Endothelial cell (in vitro differentiated cells): ENCODE data around the gene LDAH. TPM values are rescaled to one million over a fixed set of nuclear protein-coding genes. Genes with fewer than 3 reads are reported as not detected.

Experiments used
- DNase-seq: peaks from one replicate; pipeline ENCODE4 v3.0.0; 2021; ENCODE audit warnings: low spot score
- H3K27ac Mint-ChIP-seq: one replicate; pipeline ENCODE4 v1.8.0; 2021; ENCODE audit warnings: mixed read lengths, inconsistent platforms; ENCODE audit not compliant: unreplicated experiment
- H3K27me3 Mint-ChIP-seq: one replicate; pipeline ENCODE4 v1.8.0; 2021; ENCODE audit warnings: mild to moderate bottlenecking, moderate library complexity, mixed read lengths, inconsistent platforms; ENCODE audit not compliant: unreplicated experiment
- H3K36me3 Mint-ChIP-seq: one replicate; pipeline ENCODE4 v1.8.0; 2021; ENCODE audit warnings: mild to moderate bottlenecking, low read depth, mixed read lengths, inconsistent platforms; ENCODE audit not compliant: unreplicated experiment
- H3K4me1 Mint-ChIP-seq: one replicate; pipeline ENCODE4 v1.8.0; 2021; ENCODE audit warnings: mild to moderate bottlenecking, mixed read lengths, inconsistent platforms; ENCODE audit not compliant: unreplicated experiment
- H3K4me3 Mint-ChIP-seq: one replicate; pipeline ENCODE4 v1.8.0; 2021; ENCODE audit warnings: mild to moderate bottlenecking, mixed read lengths, inconsistent platforms; ENCODE audit not compliant: unreplicated experiment
- H3K9me3 Mint-ChIP-seq: one replicate; pipeline ENCODE4 v1.8.0; 2021; ENCODE audit warnings: mixed read lengths, inconsistent platforms; ENCODE audit not compliant: unreplicated experiment
- total RNA-seq: library from RNA; stranded (reverse); fragmentation: NEBNext Ultra II Directional; extraction: Animal tissue kit (Norgen Biotek cat#: 25700); gene quantifications from one replicate; pipeline ENCODE4 v1.2.1, GENCODE V29; 2021; ENCODE audit not compliant: unreplicated experiment
- TF ChIP-seq, protein P1 (sequence below): fragments of 200-600 bp; sonication (generic); IDR thresholded peaks from one replicate; pipeline ENCODE4 v1.5.0; 2021; ENCODE audit warnings: antibody characterized with exemption; ENCODE audit not compliant: unreplicated experiment

LDAH gene
- total RNA-seq, 1 donor from 2014 or later = 21.9 TPM

DNA sequence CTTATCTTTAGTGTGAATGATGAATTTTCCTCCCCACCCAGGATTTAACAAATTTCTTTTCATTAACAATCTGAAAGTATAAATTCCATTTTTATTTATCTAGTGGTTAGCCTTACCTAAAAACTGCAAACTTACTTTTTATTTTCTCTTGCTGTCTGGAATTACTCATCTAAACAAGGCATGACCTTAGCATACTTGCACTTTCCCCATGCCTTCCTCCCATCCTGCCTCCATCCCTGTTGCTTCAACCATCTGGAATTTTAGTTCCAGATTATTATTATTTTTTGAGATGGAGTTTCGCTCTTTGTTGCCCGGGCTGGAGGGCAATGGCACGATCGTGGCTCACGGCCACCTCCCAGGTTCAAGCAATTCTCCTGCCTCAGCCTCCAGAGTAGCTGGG, 120.3 kb downstream of the LDAH start:
- Mint-ChIP-seq H3K27me3 (no peaks in the 10 kb centered on the region), H3K4me3 (no peak overlapping the region), H3K9me3 (no peaks in the 10 kb centered on the region), H3K36me3 (no peaks in the 10 kb centered on the region), H3K27ac (no peak overlapping the region), H3K4me1 (peaks cover 10% of the 10 kb centered on the region)
- DNase-seq = no peak
- TF ChIP-seq, protein P1, sequence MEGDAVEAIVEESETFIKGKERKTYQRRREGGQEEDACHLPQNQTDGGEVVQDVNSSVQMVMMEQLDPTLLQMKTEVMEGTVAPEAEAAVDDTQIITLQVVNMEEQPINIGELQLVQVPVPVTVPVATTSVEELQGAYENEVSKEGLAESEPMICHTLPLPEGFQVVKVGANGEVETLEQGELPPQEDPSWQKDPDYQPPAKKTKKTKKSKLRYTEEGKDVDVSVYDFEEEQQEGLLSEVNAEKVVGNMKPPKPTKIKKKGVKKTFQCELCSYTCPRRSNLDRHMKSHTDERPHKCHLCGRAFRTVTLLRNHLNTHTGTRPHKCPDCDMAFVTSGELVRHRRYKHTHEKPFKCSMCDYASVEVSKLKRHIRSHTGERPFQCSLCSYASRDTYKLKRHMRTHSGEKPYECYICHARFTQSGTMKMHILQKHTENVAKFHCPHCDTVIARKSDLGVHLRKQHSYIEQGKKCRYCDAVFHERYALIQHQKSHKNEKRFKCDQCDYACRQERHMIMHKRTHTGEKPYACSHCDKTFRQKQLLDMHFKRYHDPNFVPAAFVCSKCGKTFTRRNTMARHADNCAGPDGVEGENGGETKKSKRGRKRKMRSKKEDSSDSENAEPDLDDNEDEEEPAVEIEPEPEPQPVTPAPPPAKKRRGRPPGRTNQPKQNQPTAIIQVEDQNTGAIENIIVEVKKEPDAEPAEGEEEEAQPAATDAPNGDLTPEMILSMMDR = no peak

DNA sequence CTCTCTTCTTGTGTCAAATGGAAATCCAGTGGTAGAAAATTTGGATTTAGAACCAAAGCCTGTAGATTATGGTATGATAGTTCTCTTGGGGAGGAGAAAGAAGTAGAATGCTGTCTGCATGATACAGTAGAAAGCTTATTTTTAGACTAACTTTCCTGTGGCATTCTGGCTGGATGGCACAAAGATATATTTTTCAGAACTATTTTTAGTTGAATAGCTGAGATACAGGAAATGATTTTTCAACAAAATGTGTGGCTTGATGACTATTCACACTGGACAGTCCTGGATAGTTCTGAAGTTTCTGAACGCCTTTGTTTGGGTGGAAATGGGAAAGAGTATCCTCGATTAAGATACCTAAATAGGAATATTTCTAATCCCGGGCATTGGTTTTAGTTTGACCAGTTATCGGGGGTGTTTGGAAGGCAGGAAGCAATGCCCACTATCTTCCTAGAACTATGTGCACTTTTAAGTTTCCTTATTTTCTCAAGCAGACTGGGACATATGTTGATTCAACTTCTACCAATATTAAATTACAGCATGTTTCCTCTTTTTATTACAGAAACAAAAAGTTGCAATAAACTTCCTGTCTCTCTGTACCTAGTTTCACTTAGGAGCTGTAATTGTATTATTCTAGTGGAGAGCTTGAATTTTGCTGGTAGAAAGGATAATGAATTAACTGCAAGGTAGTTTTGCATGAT, 123.8 kb downstream of the LDAH start:
- Mint-ChIP-seq H3K4me3 (no peak overlapping the region), H3K4me1 (peaks cover 10% of the 10 kb centered on the region), H3K27ac (no peak overlapping the region), H3K27me3 (no peaks in the 10 kb centered on the region), H3K36me3 (peaks cover 4% of the 10 kb centered on the region), H3K9me3 (no peaks in the 10 kb centered on the region)
- TF ChIP-seq, protein P1 = no peak
- DNase-seq = no peak

DNA sequence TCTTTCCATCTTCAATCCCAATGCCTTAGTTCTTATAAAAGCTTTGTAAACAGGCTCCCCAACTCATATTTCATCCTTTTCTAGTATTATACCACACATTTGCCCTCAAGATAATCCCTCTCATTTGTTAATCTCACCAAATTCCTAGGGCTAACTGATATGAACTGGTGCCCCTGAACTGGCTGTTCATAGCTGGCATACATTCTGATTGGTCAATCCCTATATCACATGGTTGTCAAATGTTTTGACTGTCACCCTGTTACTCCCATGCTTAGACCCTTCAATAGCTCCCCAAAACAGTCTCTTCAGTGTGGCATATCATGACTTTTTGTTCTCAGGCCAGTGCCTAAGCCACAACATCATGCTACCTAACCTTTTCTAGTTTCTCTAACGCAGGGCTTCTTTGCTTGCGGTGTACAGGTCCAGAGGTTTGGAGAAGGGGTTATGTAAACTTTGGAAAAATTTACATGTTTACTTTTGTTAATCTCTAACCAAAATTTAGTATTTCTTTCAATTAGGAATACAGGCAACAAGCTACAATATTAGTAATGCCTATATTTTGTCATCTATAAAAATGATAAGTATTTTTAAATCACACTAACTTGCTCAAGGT, 125.5 kb downstream of the LDAH start:
- H3K4me3 Mint-ChIP-seq = no peak overlapping the region
- no peaks in the 10 kb centered on the region for H3K9me3 Mint-ChIP-seq
- peaks cover 10% of the 10 kb centered on the region for H3K4me1 Mint-ChIP-seq
- DNase-seq = no peak
- no peak overlapping the region for H3K27ac Mint-ChIP-seq
- TF ChIP-seq, protein P1 = no peak
- no peaks in the 10 kb centered on the region for H3K27me3 Mint-ChIP-seq
- peaks cover 4% of the 10 kb centered on the region for H3K36me3 Mint-ChIP-seq

DNA sequence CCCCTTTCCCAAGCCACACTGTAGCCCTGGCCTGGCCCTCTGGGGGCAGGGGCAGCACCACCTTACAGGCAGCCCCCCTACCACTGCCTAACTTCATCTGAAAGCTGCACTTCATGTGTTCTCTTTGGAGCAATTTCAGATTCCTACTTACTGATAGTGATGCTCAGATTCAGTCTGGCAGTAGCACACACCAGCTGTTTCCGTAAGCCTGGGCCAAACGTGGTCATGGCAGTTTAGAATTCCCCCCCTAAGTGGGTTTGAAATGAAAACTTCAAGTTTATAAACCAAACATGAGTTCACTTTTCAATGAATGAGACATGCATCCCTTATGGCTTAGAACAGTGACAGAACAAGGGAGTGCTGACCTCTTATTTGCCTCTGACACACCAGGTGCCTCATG, 126.5 kb downstream of the LDAH start:
- Mint-ChIP-seq H3K4me1 (peaks cover 16% of the 10 kb centered on the region), H3K9me3 (no peaks in the 10 kb centered on the region), H3K27me3 (no peaks in the 10 kb centered on the region), H3K27ac (no peak overlapping the region), H3K4me3 (no peak overlapping the region), H3K36me3 (peaks cover 4% of the 10 kb centered on the region)
- no peak for DNase-seq
- TF ChIP-seq, protein P1 = no peak

DNA sequence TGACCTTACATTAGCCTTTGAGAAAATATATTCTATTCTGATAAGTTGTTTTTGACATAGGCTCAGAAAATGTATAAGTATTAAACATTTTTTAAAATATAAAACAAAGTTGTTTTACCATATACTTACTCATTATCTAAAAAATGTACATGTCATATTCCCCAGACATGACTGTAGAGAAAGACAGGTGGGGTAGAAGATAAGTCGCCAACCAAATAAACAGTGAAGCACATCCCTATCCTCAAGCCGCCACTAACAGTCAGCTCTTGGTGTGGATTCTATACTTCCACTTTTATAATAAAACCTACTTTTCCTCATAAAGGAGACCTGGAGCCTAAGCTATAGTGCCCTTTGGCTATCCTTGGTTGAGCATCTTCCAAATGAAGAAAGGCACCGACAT, 129.6 kb downstream of the LDAH start:
- no peaks in the 10 kb centered on the region for H3K9me3 Mint-ChIP-seq
- no peak for DNase-seq
- H3K36me3 Mint-ChIP-seq = peaks cover 11% of the 10 kb centered on the region
- no peak overlapping the region for H3K4me3 Mint-ChIP-seq
- TF ChIP-seq, protein P1 = no peak
- H3K4me1 Mint-ChIP-seq = peaks cover 18% of the 10 kb centered on the region
- H3K27ac Mint-ChIP-seq = no peak overlapping the region
- H3K27me3 Mint-ChIP-seq = peaks cover 2% of the 10 kb centered on the region
